Endothelial cell of umbilical vein (primary cell): ENCODE results near the gene RASSF10. TPM values are rescaled to one million over a fixed set of nuclear protein-coding genes. Genes with fewer than 3 reads are reported as not detected.

ENCODE experiments used
- BruUV-seq: library from RNA; stranded (reverse); fragments of 400-500 nt; replicated peaks from 2 replicates; lab custom pipeline; 2021; lab: Mats Ljungman, UMichigan
- CTCF ChIA-PET: fragments of 300-600, 350-600 bp; sonication (Branson Sonifier 250); formaldehyde crosslinking; loops from one replicate; lab custom pipeline; 2021; ENCODE audit warnings: antibody characterized with exemption, inconsistent platforms; lab: Charles Lee
- POLR2A ChIA-PET: fragments of 300-600, 350-600 bp; sonication (Branson Sonifier 250); formaldehyde crosslinking; loops from one replicate; lab custom pipeline; 2021; ENCODE audit warnings: antibody characterized with exemption, inconsistent platforms; lab: Charles Lee
- DNase-seq: peaks from one replicate; pipeline ENCODE4 v3.0.0-alpha.2; 2011; ENCODE audit warnings: low read depth, low spot score
- FAIRE-seq: peaks from 2 replicates; lab custom pipeline; 2011; peaks lifted over from hg19 to GRCh38; lab: Jason Lieb, UNC
- H2AFZ ChIP-seq: 2 replicates; pipeline ENCODE4 v1.6.0; 2012; ENCODE audit warnings: low read depth, low read length, control low read depth, inconsistent platforms
- H3K27ac ChIP-seq: 2 replicates; pipeline ENCODE4 v1.5.1; 2011; ENCODE audit warnings: low read depth, mild to moderate bottlenecking, control low read depth, low read length, moderate library complexity; ENCODE audit not compliant: insufficient read depth
- H3K27me3 ChIP-seq, 2 experiments: 2 replicates each; pipeline versions ENCODE4 v1.6.0 to v1.6.1; 2011; ENCODE audit warnings: low read length in 2 of 2, mixed read lengths in 1 of 2; ENCODE audit not compliant: control insufficient read depth in 2 of 2, insufficient read depth in 2 of 2
- H3K36me3 ChIP-seq, 2 experiments: 2 replicates in 1 of 2; 3 replicates in 1 of 2; pipeline ENCODE4 v1.5.1; 2011; ENCODE audit warnings: low read length in 2 of 2, mild to moderate bottlenecking in 1 of 2, moderate library complexity in 1 of 2; ENCODE audit not compliant: control insufficient read depth in 2 of 2, insufficient read depth in 2 of 2; ENCODE audit errors: extremely low read depth in 1 of 2
- H3K4me1 ChIP-seq: 3 replicates; pipeline ENCODE4 v1.5.1; 2011; ENCODE audit warnings: mild to moderate bottlenecking, low read length; ENCODE audit not compliant: control insufficient read depth, insufficient read depth; ENCODE audit errors: extremely low read depth
- H3K4me2 ChIP-seq: 2 replicates; pipeline ENCODE4 v1.6.1; 2011; ENCODE audit warnings: low read length, control low read depth, mixed read lengths; ENCODE audit not compliant: insufficient read depth
- H3K4me3 ChIP-seq, 3 experiments: fragments of 200-600 bp in 1 of 3; sonication (generic), shearing (Covaris generic) in 1 of 3; replicated peaks in 1 of 3; 2 replicates each; pipeline ENCODE4 v1.5.1; 2011 to 2016; ENCODE audit warnings: control low read depth in 3 of 3, low read length in 3 of 3, mild to moderate bottlenecking in 2 of 3, inconsistent platforms in 1 of 3, low read depth in 1 of 3, moderate library complexity in 1 of 3; ENCODE audit not compliant: insufficient read depth in 1 of 3
- H3K79me2 ChIP-seq: 2 replicates; pipeline ENCODE4 v1.6.0; 2012; ENCODE audit warnings: low read length, inconsistent platforms; ENCODE audit not compliant: control insufficient read depth, insufficient read depth
- H3K9ac ChIP-seq: replicated peaks from 2 replicates; pipeline ENCODE3; 2011; ENCODE audit warnings: low read length, control low read depth; ENCODE audit not compliant: insufficient read depth; ENCODE audit errors: extremely low read depth
- H3K9me1 ChIP-seq: replicated peaks from 3 replicates; pipeline ENCODE4 v1.6.0; 2011; ENCODE audit warnings: mild to moderate bottlenecking, low read length; ENCODE audit not compliant: control insufficient read depth, insufficient read depth; ENCODE audit errors: extremely low read depth
- H3K9me3 ChIP-seq: replicated peaks from 2 replicates; pipeline ENCODE4 v1.5.1; 2012; ENCODE audit warnings: low read length, inconsistent platforms; ENCODE audit not compliant: control insufficient read depth, insufficient read depth
- H4K20me1 ChIP-seq: replicated peaks from 2 replicates; pipeline ENCODE3; 2011; ENCODE audit warnings: mild to moderate bottlenecking, low read length; ENCODE audit not compliant: control insufficient read depth, insufficient read depth; ENCODE audit errors: extremely low read depth
- CTCF ChIP-seq, 2 donors: IDR thresholded peaks; 1 replicate in 1 of 2; 2 replicates in 1 of 2; pipeline ENCODE4 v1.5.1; 2011; ENCODE audit warnings: low read length in 2 of 2, mild to moderate bottlenecking in 2 of 2, moderate library complexity in 2 of 2, control low read depth in 1 of 2, inconsistent platforms in 1 of 2, low read depth in 1 of 2; ENCODE audit not compliant: insufficient read depth in 1 of 2; ENCODE audit errors: extremely low read depth in 1 of 2
- EZH2 ChIP-seq: IDR thresholded peaks from 2 replicates; pipeline ENCODE4 v1.6.1; 2012; ENCODE audit warnings: borderline replicate concordance, low read depth, mild to moderate bottlenecking, moderate library complexity, low read length, inconsistent platforms; ENCODE audit not compliant: severe bottlenecking
- FOS ChIP-seq: IDR thresholded peaks from 2 replicates; pipeline ENCODE4 v1.6.1; 2011; ENCODE audit warnings: mild to moderate bottlenecking, low read length, moderate library complexity, borderline replicate concordance; ENCODE audit not compliant: insufficient read depth
- GATA2 ChIP-seq: IDR thresholded peaks from 2 replicates; pipeline ENCODE4 v1.7.0; 2011; ENCODE audit warnings: low read depth, mild to moderate bottlenecking, moderate library complexity, mixed read lengths, low read length; ENCODE audit not compliant: insufficient read length, insufficient read depth
- JUN ChIP-seq: IDR thresholded peaks from 2 replicates; pipeline ENCODE4 v1.6.1; 2011; ENCODE audit warnings: borderline replicate concordance, low read depth; ENCODE audit not compliant: insufficient read length, insufficient read depth
- MYC ChIP-seq: IDR thresholded peaks from one replicate; pipeline ENCODE4 v1.6.1; 2011; ENCODE audit warnings: mild to moderate bottlenecking, low read depth, low read length
- POLR2A ChIP-seq: IDR thresholded peaks from 2 replicates; pipeline ENCODE4 v1.6.1; 2012; ENCODE audit warnings: low read depth, mild to moderate bottlenecking, control low read depth, low read length
- POLR2AphosphoS5 ChIP-seq: IDR thresholded peaks from 2 replicates; pipeline ENCODE4 v1.6.1; 2012; ENCODE audit warnings: low read depth, mild to moderate bottlenecking, control low read depth, low read length, moderate library complexity; ENCODE audit not compliant: insufficient read depth
- dilution Hi-C: fragments of 300-500 bp; cut with MboI; formaldehyde crosslinking; loops from one replicate; pipeline ENCODE4 v1.15.0; 2019; ENCODE audit warnings: low sequenced_read_pairs; ENCODE audit not compliant: extremely low pct_ligation_motif_present
- intact Hi-C: fragments of 100-400 bp; cut with micrococcal nuclease; formaldehyde crosslinking; loops from one replicate; pipeline ENCODE4 v1.10.0; 2022
- polyA plus RNA-seq, 4 experiments: library from polyadenylated mRNA; depleted of rRNA in 3 of 4; stranded (reverse) in 3 of 4; unstranded in 1 of 4; fragments of >200 nt; gene quantifications; 2 replicates each; pipeline versions ENCODE4 v1.2.1 to v1.2.3, GENCODE V29; 2011 to 2012; ENCODE audit warnings: missing spikeins in 1 of 4
- total RNA-seq: library from RNA; stranded (reverse); gene quantifications from 2 replicates; pipeline ENCODE4 v1.2.3, GENCODE V29; 2021

RASSF10 gene
- total and polyA plus RNA-seq, 2 donors (not counting 3 experiments of a cell fraction or from before 2014, with no cell fraction given) = 0.03 TPM; not detected in 1

- Histone ChIP-seq H2AFZ (no peak overlapping the region), H3K79me2 (no peaks in the 10 kb centered on the region), H3K9me3 (no peaks in the 10 kb centered on the region), H3K27me3 (peaks cover 24 to 38% of the 10 kb centered on the region in 2 experiments), H3K36me3 (no peaks in the 10 kb centered on the region), H3K4me2 (no peak overlapping the region), H3K9ac (no peak overlapping the region), H4K20me1 (no peaks in the 10 kb centered on the region), H3K9me1 (no peaks in the 10 kb centered on the region), H3K4me1 (no peaks in the 10 kb centered on the region), H3K27ac (no peak overlapping the region), H3K4me3 (no peak overlapping the region)
- DNase-seq = no peak
- TF ChIP-seq MYC (no peak), CTCF (IDR thresholded peaks at IDR 0.05; ENCODE audit: extremely low read depth in 1 of 2, insufficient read depth in 1 of 2, low read depth in 1 of 2, low read length in 2 of 2) (no peak), EZH2 (no peak), POLR2A (no peak), JUN (no peak), POLR2AphosphoS5 (no peak), GATA2 (no peak), FOS (no peak)
- dilution Hi-C loops (no loop called here), intact Hi-C loops (no loop called here)
- no TSS peak for BruUV-seq
- ChIA-PET CTCF (interaction anchor here (1.1 to 1.7 kb wide), 2 partner anchors 56 to 77 kb away, joined by 4 to 6 read pairs; no protein-coding TSS in a partner anchor), POLR2A (no interaction called here)
- FAIRE-seq = no peak
Measured at GRCh38 chr11:13040969-13041561, 31.9 kb downstream of the RASSF10 start.
